ENCODE results near the gene TECPR2.

TECPR2 gene

DNA sequence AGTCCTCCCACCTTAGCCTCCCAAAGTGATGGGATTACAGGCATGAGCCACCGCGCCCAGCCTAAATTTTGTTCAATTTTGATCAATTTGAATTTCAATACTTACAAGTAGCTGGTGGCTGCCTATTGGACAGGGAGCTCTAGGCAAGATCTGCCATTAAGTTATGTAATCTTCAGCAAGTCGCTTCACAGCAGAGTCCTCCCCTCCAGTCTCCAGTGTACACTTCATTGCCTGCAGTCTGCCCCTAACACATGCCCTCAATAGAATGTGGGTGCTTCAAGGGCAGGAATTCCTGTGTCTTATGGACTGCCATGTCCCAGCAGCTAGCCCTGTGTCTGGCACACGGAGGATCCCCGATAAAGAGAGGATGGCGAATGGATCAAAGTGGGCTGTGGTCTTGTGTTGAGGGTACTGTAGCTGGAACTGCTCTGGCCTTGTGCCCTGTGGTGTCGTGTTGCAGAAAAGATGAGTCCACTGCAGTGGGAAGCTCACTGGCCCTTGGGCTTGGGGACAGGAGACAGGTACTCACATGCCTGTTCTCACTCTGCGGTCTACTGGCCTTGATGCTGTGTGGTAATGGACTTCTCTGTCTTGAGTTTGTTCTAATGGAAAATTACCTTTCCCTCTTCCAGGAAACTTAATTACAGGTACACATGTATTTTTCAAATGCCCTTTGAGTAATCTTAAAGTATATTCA is 67.6 kb downstream of the TECPR2 start:
- no peak for DNase-seq

- DNase-seq = no peak
Observed at GRCh38 chr14:102431751-102432150, 69.0 kb downstream of the TECPR2 start.

DNA sequence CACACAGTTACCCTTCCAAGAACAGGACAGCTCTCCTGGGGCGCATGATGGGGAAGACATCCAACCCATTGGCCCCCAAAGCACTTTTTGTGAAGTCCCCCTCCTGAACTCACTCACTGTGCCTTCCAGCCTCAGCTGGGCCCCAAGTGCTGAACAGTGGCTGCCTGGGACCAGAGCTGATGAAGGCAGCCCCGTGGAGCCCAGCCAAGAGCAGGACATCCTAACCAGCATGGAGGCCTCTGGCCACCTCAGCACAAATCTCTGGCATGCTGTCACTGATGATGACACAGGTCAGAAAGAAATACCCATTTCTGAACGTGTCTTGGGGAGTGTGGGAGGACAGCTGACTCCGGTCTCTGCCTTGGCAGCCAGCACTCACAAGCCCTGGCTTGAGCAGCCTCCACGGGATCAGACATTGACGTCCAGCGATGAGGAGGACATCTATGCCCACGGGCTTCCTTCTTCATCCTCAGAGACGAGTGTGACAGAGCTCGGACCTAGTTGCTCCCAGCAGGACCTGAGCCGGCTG is 72.0 kb downstream of the TECPR2 start:
- DNase-seq = no peak

DNA sequence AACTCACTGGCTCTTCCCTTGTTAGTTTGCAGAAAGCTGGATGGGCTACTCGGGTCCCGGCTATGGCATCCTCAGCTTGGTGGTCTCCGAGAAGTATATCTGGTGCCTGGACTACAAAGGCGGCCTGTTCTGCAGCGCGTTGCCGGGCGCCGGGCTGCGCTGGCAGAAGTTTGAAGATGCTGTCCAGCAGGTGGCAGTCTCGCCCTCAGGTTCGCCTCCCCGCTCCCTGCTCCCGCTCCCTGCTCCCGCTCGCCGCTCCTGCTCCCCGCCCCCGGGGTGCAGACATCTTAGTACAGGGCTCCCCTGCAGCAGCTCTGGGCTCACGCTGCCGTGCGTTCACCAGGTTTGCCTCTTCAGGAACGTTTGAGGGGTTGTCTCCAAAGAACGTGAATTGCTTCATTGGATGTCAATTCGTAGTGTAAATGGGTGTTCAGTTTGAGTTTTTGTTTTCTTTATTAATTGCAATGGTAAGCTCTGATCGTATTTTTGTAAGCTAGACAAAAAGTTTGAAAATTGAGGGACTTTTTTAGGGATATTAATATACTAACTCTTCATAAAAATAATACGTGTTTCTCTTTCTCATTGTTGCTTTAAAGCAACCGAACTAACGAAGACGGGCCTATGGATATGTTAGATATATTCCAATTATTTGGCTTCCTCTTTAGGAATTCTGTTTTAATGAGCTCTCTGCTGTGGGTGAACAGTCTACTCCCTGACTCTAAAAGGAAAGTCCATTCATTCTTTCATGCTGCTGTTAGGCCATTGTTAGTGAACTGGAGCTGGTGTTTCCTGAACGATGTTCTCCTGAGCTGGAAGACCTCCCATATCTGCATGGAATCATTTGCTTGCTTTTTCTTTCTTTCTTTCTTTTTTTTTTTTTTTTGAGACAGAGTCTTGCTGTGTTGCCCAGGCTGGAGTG is 75.5 kb downstream of the TECPR2 start:
- peak; percentile 32 for DNase-seq

DNA sequence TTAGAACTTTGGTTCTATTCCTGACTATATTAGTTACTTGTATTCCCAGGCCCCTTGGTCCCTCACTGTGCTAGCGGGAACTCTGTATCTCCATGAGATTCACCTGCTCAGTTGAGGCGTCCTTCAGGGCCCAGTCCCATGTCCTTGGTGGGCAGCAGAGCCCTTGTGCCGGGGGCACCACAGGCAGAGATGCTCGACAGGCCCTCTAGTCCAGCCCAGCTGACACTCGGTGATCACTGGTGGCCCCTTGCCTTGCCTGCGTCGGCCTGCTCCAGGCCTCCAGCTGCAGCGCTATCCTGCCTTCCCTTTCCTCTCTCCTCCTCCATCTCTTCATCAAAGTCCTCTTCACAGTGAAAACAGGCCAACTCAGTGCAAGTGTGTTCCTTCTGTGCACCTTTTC is 76.8 kb downstream of the TECPR2 start:
- no peak for DNase-seq

DNA sequence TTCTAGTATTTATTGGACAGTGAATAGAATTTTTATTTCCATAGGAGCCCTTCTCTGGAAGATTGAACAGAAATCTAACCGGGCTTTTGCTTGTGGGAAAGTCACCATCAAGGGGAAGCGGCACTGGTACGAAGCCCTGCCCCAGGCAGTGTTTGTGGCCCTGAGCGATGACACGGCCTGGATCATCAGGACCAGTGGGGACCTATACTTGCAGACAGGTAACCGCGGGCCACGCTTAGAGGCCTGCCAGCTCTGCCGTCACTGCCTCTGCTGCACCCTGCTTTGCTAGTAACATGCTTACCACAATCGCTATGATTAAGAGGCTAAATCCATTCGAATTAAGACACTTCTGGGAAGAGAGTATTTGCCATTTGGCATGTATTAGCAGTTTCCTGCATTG is 77.7 kb downstream of the TECPR2 start:
- DNase-seq = no peak

GRCh38 chr14:102442241-102443211 is 79.8 kb downstream of the TECPR2 start:
- no peak for DNase-seq

DNA sequence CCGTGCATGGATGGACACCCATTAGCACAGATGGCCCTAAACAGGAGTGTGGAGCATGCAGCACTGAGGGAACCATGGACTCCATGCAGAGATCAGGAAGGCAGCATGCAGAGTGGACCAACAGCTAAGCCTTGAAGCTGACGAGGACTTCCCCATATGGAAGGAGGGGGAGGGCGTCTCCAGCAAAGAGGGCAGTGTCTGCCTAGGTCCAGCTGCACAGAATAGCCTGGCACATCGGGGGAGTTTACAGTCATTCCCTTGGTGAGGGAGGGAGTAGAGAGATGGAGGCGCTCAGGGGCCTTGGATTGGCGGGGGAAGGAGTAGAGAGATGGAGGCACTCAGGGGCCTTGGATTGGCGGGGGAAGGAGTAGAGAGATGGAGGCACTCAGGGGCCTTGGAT is 82.3 kb downstream of the TECPR2 start:
- no peak for DNase-seq

GRCh38 chr14:102445641-102446040 is 82.9 kb downstream of the TECPR2 start:
- no peak for DNase-seq

DNA sequence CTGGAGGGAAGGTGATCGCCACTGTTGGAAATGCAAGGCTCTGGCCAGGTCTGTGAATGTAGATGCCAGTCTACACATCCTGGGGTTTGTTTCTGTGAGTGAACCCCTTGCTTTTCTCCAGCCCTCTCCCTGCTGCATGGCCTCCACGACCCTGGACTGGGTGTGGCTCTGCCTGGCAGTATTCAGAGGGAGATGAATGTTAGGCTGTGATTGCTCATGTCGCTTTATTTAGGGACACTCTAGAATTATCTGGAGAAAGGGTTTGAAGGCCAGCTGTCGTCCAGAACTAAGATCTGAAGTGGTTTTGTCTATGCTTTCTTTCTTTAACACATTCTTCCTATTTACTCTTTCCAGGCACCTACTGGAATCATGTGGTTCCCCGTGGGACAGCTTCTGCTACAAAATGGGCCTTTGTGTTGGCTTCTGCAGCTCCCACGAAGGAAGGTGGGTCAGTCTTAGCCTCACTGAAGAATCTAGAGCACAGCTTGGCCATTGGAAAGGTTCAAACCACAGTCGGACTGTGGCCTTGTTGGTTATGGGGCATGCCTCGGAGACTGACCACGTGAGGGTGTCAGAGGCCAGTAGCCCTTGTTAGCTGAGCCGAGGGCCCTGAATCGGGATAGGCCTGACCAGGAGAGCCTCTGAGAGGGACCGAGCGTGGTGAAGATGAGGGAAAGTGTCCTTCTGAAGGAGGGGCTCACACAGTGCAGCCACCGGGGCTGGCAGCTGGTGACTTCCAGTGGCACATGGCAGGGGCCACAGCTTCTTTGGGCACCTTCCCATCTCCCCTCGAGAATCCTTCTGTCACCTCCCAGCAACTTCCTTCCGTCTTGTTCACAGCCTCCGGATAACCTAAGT is 87.7 kb downstream of the TECPR2 start:
- no peak for DNase-seq

DNA sequence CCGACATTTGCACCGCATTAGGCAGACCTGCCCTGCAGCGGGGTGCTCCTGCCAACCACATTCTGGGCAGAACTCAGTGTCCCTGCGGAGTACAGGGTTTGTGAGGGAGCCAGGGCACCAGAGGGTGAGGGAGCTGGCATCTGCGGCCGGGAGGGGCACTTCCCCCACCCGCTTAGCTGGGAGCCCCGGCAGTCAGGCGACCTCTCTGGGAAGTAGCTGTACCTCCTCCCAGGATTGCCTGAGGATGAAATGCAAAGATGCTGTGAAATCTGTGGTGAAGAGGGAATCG is 88.3 kb downstream of the TECPR2 start:
- no peak for DNase-seq

GRCh38 chr14:102452302-102452701 is 89.6 kb downstream of the TECPR2 start:
- no peak for DNase-seq

- DNase-seq = no peak
Observed at GRCh38 chr14:102454711-102455110, 92.0 kb downstream of the TECPR2 start.

GRCh38 chr14:102457509-102457908 is 94.8 kb downstream of the TECPR2 start:
- DNase-seq = no peak

DNA sequence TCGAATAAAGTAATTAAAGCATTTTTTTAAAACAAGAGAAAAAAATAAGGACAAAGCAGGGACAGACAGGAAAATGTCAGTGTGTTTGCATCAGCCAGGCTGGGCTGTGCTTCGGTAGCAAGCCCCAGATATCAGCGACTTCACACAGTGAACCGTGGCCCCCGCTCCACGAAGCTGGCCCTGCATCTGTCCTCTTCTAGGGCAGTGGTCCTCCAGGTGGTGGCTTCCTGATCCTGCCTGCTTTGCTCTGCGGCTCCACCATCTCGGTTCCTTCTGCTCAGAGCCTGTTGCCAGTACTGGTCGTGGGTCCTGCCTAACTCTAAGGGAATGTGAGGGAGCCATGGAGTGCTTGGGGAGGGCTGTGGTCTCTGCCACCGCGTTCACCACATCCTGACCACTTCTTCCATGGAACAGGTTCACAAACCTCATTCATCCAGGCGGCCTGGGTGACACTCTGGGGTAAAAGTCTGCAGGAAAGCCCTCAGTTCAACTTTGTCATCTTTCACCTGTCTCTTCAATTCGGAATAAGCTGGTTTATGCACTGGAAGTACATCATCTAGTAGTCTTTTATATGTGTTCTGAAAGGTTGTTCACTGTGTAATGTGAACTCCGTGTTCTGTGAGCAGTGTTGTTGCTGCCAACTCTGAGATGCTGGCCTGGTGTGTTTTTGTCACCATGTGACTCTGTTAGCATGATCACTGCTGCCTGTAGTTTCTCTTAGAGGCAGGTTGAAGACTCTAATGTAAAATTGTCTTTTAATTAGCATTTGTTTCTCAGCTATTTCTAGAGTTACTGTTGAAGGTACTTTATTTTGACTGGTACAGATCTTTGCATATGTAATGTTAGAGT is 99.0 kb downstream of the TECPR2 start:
- no peak for DNase-seq

DNA sequence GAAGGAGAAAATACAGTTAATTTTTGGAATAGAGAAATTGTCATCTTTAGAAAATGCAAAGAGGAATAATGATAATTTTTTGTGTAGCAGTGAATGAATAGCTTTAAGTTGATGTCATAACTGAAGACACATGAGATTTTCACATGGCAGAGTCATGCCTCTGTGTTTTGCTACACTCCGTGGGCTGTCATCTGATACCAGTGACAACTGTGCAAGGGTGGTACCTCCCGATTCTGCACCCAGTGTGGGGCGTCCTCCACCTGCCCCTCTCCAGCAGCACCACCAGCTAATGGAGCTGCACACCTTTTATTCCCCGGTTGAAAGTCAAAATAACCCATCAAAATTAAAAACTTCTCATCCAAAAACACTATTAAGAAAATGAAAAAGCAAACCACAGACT is 99.7 kb downstream of the TECPR2 start:
- no peak for DNase-seq

- no peak for DNase-seq
Observed at GRCh38 chr14:102464006-102464405, 101.3 kb downstream of the TECPR2 start.

DNA sequence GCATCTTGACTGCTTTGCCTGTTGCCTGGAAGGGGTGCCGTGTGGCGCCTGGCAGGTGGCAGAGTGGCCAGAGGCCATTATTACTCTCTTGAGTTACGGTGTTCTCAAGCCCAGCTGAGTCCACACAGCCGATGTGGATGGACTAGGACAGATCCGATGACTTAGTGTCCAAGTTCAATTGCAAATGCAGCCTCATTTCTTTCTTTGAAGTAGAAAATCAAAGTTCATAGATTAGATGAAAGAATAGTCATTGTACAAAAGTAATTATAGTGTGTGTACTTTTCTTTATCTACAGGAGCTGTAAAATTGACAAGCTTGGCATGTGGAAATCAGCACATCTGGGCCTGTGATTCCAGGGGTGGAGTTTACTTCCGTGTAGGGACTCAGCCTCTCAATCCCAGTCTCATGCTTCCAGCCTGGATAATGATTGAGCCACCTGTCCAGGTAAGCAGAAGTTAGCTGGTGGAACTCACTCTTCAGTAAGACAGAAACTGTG is 102.2 kb downstream of the TECPR2 start:
- DNase-seq = no peak

- no peak for DNase-seq
Observed at GRCh38 chr14:102469261-102469660, 106.5 kb downstream of the TECPR2 start.

GRCh38 chr14:102471921-102472790 is 109.4 kb downstream of the TECPR2 start:
- DNase-seq = no peak

Measured in activated T-cell treated with anti-CD3 and anti-CD28 coated beads for 4 hours (primary cell).